NT2/D1 (cell line): ENCODE results near the gene KRTAP4-1.

Source experiments
- SUZ12 ChIP-seq: IDR thresholded peaks from 2 replicates; pipeline ENCODE4 v1.6.1; 2011; ENCODE audit not compliant: insufficient read length, insufficient read depth; ENCODE audit errors: extremely low read depth
- YY1 ChIP-seq: IDR thresholded peaks from 2 replicates; pipeline ENCODE4 v1.6.1; 2011; ENCODE audit not compliant: insufficient read length, insufficient read depth
- ZNF274 ChIP-seq: IDR thresholded peaks from 2 replicates; pipeline ENCODE4 v1.6.1; 2011; ENCODE audit warnings: mild to moderate bottlenecking, low read depth, low read length

DNA sequence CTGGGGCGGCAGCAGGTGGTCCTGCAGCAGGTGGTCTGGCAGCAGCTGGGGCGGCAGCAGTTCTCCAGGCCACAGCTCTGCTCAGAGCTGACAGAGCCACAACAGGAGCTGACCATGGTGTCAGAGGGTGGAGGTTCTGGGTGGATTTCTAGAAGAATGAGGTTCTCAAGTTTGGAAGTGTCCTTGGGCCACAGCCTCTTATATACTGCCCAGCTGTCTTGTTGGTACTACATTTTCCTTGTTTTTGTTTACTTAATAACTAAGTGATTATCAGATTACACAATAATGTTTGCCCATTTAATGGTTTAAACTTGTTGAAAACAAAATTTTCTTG, 35.1 kb downstream of the KRTAP4-1 start, which contains the start of gene KRTAP4-5:
- TF ChIP-seq YY1 = no peak
- TF ChIP-seq ZNF274 = no peak
- no peak for TF ChIP-seq SUZ12
